HG03354 (cell line): ENCODE data around the gene KPNA2.
A peak's percentile ranks its signal among the peaks of the same experiment; 100 is the strongest.
"Not testable (repeated sequence)": the region's sequence is repeated elsewhere in the genome, so short reads cannot be mapped to it uniquely, and the experiment has no call there.

Experiments
- ATAC-seq: cut with Tn5 transposase; IDR thresholded peaks from one replicate; pipeline ENCODE4 v1.9.1; 2021; ENCODE audit warnings: mild to moderate bottlenecking; ENCODE audit not compliant: unreplicated experiment, poor library complexity, severe bottlenecking

KPNA2 gene

DNA sequence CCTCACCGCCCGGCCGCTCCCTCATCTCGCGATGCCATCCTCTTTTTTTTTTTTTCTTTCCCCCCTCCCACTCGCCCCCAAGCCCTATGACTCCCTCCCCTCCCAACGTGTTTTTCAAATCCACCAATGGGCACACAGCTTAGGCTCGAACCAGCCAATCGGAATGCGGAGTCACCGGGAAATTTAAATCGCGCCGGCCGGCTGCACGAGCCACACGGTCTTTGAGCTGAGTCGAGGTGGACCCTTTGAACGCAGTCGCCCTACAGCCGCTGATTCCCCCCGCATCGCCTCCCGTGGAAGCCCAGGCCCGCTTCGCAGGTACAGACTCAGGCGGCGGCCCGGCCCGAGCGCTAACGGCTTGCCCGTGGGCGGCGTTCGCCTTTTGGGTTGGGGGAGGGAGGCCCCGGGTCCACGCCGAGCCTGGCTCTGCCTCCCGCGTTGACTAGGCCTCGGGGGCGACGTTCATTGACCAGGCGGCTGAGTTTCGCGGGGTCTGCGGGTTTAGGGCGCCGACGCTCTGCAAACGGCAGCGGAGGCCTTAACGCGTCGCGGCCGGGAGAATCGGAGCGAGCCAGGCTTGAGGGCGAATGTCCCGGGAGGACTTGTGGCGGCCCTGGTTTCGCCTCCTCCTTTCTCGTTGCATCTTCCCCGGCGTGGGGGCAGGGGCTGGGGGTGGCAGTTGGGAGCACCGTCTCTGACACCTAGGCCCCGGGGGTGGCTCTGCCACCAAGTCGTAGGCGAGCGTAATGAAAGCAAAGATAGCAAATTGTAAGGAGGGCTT is at the start of gene KPNA2:
Gene KPNA2, plus strand, starts transcription at position 213 of the 781 bp plus-strand sequence. CDS start 1,398 bp downstream, outside the sequence.
- ATAC-seq: peak; percentile 95

DNA sequence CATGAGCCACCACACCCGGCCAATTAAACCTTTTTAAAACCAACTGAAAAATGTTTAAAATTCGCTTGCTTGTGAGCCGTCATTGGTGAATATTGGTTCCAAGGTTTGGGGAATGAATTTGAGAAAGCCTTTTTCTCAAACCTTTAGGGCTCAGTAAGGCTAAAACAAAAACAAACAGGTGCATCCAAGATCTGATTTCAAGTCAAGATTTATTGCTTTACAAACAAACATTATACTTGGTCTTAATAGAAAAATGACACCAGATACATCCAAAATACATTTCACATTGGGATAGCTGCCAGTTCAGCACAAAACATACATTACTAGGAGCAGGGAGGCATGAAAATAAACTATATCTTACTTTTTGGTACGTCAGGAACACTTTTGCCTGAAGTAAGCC is 44.6 kb upstream of the KPNA2 start:
- ATAC-seq: no peak

DNA sequence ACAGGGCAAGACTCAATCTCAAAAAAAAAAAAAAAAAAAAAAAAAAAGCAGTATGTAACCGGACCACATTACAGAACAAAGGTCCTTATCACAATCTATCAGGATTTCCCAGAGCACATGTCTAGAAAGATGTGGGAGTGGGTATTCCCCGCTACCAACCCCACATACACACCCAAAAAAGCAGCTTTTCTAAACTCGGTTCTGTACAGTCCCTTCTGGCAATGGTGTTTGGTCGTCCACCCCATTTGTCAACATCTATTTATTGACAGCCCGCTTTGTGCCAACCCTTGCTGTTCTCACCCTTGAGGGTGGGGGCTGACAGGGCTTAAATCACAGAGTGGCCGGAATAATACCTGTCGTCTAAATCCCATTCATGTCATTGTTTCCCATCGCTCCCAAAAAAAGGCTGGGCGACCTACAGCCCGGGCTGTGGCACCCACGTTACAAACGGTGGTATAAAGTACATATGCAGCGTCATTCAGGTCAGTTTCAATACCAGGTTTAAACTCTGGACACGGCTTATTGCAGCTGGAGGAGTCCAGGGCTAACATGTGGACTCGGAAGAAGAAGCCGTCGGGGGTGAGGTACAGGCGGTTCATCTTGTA is 42.9 kb upstream of the KPNA2 start:
- peak; percentile 3 for ATAC-seq

DNA sequence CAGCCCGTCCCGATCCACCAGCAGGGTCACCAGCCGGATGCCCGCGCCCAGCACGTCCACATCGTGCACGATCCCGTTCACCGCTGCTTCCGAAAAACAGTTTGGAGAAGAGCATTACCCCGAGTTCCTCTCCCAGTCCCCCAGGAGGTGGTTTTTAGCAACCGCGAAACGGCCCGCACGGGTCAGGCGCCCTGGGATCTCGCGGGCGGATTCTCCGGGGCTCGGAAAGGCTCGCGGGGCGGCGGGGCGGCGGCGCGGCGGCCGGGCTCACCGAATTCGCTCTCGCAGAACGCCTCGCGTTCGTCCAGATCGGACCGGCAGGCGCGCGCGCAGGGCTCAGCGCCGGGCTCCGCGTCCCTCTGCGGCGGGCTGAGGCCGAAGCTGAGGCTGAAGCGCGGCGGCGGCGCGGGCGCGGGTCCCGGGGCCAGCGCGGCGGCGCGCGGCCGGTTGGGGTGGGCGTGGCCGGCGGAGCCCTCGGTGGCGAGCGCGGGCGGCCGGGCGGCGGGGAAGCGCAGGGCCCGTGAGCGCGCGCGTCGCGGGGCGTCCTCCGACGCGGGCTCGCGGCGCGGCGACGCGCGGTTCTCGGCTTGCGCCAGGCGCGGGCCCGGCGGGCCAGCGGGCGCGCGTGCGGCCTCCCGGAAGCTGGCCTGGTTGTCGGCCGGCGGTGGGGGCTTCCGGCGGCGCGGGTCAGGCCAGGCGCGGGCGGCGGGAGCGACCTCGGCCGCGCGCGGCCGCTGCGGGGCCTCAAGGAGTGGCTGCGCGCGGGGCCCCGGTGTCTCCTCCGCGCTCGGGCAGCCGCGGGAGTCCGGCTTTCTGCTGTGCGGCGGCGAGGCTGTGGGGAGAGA is 42.2 kb upstream of the KPNA2 start:
- ATAC-seq: peak; percentile 80

DNA sequence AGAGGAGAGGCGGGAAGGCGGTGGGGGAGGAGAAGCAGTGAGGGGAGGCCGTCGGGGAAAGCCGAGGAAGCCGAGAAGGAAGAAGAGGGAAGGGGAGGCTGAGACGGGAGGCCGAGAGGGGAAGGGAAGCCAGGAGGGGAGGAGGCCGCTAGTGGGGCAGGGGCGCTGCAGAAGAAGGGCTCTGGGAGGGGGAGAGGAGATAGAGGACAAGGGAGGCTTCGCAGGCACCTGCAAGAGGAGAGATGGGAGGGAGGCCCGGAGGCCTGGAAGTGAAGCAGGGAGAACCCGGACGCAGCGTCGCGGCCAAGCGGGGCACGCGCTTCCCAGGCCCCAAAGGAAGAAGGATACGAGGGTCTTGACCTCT is 41.6 kb upstream of the KPNA2 start:
- no peak for ATAC-seq

DNA sequence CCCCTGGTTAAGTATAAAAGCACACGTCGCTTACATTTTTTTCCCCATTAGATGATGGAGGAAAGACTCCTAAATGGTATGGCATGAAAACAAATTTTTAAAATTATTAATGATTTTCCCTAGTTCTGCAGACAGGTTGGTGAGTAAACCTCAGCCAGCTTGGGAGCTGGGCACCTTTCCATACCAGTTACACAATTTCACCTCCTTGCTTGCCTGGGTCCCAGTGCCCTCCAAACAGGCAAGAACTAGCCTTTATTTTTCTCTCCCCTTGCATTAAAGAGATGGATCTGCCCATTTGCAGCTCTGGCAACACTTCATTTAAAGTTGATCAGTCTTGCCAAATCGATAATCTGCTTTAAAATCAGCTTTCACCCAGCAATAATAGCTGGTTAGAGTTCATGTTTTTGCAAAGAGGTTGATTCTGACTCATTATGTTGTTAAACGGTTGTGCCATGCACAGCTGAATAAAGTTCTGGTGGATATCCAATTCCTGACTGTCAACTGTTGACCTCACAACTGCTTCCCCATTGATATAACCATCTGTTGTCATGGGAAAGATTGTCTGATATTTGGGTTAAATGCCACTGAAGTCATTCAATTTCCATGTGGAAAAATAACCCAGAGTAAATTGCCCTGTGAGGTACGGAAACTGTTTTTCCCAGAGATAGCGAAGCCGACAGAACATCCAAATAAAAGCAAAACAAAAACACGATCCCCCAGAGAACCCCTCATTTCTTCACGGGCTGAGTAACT is 40.5 kb upstream of the KPNA2 start:
- ATAC-seq: no peak

DNA sequence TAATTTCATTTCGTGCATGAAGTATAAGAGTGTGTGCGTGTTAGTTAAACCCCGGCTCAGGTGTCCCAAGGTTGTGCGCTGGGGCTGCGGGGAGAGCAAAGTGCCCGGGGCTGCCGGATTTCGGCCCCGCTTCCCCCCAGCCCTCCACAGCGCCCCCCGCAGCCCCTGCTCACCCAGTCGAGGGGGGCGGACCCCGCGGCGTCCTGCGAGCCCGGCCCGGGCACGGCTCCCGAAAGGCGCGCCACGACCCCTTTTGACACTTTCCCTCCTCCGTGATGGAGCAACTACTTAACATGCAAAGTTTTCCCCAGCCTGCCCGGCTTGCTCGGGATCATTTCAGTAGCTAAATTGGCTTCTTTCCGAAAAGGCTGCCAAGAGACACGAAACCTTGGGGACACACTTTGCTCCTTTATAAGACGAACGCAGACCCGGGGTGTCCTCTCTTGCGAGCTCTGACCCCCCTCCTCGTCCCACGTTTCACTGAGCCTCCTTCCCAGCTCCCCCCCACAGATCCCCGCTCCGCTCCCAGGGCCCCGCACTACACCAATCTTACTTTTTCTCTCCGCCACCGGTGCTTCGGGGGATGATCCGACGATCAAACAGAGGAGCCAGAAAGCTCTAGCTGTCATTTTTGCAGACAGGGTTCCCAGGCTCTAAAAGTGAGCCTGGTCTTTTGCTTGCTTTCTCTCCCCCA is 39.8 kb upstream of the KPNA2 start:
- no peak for ATAC-seq

DNA sequence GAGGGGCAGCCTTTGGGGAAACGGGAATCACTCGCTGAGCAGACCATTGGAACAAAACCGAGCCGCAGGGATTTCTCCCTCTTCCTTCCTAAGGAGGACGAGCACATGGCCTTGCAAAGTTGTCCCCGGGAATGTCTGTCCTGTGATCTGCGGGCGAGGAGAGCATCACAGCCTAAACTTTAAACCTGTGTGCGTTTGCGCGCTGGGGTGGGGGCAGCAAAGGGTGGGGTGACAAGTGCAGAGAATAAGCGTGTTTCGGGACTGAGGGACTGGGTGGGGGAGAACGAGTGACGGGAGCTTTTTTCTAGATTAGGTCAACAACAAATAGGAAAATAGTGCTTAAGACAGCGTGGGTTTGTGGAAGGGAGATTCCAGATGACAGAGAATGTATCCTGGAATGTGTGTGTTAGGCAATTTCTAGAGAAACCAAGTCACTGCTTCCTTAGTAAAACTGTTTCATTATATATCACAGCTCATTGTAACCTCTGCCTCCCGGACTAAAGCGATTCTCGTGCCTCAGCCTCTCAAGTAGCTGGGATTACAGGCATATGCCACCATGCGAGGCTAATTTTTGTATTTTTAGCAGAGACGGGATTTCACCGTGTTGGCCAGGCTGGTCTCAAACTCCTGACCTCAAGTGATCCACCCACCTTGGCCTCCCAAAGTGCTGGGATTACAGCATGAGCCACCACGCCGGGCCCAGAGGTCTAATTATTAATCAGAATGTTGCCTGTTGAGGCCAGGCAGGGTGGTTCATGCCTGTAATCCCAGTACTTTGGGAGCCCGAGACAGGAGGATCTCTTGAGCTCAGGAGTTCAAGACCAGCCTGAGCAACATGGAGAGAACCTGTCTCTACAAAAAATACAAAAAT is 39.0 kb upstream of the KPNA2 start, which contains the start of gene C17orf58:
Gene C17orf58, minus strand, starts transcription at position 169 of the 871 bp plus-strand sequence. CDS start 271 bp downstream, outside the sequence.
- not testable (repeated sequence) for ATAC-seq

DNA sequence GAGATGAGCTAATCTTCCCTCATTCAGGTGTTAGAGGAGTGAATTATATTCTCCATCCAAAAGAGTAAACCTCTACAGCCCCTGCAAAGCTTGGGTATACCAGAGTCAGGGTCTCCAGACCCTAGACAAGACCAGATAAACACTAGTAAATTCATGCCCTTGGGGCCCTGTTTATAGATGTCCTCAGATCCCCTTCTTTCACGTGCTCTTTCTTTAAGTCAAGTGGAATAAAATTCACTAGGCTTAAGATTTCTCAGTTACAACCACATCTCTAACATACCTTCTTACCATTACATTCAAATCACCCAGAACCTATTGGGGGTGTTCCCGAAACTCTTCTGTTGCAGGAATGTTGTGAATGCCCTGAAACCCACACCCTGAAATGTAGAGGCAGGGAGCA is 37.1 kb upstream of the KPNA2 start:
- no peak for ATAC-seq

DNA sequence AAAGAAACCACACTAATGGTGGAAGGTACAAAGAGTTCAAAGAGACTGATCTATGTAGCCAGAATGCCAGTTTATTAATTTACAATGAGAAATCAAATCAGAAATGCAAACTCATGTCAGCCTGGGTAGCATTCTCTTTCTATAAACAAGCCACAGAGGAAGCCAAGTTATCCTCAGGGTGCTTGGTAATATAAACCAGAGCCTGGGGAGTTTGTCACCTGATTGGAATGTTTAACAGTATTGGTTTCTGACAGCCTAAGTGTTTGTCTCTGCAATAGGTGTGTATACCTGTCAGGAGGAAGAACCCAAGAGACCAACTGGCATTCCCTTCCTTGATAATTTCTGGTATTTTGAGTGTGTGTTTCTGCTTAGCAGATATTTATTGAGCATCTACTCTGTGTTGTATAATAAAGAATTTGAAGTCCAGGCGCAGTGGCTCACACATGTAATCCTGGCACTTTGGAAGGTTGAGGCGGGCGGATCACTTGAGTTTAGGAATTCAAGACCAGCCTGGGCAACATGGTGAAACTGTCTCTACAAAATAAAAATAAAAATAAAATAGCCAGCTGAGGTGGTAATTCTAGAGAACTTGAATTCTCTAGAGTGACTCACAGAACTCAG is 36.1 kb upstream of the KPNA2 start:
- no peak for ATAC-seq

DNA sequence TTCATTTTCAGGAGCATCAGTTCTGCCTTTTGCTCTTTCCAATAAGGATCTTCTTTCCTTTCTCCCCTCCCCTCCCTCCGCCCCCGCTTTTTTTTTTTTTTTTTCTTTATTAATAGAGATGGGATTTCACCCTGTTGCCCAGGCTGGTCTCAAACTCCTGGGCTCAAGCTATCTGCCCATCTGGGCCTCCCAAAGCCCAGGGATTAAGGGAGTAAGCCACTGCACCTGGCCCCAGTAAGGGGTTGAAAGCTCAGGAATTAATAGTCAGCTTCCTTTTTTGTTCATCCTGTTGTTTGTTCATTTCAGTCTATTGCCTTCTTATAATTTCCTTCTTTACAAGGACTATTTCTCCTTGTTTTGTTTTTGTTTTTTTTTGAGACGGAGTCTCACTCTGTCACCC is 31.3 kb upstream of the KPNA2 start:
- no peak for ATAC-seq

DNA sequence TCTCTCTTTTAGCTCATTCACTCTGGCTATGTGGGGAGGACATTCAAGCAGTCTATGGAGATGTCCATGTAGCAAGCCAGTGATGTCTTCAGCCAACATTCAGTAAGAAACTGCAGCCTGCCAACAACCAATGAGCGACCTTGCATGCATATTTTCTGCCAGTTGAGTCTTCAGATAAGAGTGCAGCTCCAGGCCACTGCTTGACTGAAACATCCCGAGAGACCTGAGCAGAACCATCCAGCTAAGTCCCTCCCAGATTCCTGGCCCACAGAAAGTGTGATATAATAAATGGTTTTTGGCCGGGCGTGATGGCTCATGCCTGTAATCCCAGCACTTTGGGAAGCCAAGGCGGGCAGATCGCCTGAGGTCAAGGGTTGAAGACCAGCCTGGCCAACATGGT is 28.7 kb upstream of the KPNA2 start:
- no peak for ATAC-seq

DNA sequence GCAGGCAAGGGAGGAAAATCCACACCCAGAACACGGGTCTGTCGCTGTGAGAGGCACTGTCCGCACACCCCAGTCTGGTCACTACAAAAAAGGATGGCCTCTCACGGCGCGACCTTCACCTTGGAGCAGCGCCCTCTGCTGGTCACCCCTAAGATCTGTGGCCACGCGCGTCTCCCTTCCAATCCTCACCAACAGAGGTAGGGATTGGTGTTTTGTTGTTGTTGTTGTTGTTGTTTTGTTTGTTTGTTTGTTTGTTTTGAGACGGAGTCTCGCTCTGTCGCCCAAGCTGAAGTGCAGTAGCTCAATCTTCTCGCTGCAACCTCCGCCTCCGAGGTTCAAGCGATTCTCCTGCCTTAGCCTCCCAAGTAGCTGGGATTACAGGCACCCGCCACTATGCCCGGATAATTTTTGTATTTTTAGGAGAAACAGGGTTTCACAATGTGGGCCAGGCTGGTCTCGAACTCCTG is 24.3 kb upstream of the KPNA2 start:
- peak; percentile 71 for ATAC-seq

DNA sequence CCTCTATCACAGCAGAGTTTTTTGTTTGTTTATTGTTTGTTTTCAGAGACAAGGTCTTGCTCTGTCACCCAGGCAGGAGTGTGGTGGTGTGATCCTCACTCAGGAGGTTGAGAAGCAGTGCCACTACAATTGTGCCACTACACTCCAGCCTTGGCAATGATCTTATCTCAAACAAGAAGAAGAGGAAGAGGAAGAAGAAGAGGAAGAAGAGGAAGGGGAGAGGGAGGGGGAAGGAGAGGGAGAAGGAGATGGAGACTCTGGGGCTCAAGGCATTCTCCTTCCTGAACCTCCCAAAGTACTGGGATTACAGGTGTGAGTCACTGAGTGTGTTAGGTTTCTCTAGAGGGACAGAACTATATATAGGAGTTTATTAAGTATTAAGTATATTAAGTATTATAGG is 22.1 kb upstream of the KPNA2 start:
- no peak for ATAC-seq

DNA sequence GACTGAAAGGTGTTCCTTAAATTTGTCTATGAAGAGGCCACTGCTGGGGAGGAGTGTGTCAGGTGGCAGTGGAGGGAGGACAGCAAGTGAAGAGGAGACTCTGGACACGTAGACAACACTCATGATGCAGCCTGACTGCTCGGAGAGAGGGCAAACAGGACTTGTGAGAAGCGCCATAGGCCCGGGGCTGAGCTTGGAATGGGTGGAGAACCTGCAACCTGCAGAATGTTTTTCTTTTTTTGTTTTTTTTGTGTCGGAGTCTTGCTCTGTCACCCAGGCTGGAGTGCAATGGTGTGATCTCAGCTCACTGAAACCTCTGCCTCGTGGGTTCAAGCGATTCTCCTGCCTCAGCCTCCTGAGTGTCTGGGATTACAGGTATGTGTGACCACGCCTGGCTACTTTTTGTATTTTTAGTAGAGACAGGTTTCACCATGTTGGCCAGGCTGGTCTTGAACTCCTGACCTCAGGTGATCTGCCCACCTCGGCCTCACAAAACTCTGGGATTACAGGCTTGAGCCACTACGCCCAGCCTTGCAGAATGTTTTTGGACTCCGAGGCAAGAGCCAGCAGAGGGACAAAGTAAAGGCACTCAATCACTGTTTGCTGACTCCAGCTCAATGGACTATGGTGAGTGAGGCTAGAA is 20.3 kb upstream of the KPNA2 start:
- no peak for ATAC-seq

DNA sequence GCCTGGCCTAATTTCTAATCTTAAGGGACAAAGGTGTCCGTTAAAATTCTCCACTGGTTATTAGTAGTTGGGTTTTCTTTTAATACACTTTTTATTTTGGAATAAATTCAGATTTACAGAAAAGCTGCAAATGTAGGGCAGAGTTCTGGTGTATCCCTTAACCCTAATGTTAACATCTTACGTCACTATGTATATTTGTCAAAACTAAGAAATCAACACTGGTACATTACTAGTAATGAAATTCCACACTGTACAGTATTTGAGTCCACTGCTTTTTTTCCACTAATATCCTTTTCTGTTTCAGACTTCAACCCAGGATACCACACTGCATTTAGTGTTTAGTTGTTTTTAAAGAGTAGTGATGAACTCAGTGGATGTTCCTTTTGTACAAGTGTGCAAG is 18.7 kb upstream of the KPNA2 start:
- no peak for ATAC-seq

DNA sequence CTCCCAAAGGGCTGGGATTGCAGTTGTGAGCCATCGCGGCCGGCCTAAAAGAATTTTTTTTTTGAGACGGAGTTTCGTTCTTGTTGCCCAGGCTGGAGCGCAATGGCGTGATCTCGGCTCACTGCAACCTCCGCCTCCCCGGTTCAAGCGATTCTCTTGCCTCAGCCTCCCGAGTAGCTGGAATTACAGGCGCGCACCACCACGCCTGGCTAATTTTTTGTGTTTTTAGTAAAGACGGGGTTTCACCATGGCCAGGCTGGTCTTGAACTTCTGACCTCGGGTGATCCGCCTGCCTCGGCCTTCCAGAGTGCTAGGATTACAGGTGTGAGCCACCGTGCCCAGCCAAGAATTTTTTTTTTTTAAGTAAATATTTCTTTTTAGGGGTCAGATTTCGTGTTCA is 17.0 kb upstream of the KPNA2 start:
- not testable (repeated sequence) for ATAC-seq

DNA sequence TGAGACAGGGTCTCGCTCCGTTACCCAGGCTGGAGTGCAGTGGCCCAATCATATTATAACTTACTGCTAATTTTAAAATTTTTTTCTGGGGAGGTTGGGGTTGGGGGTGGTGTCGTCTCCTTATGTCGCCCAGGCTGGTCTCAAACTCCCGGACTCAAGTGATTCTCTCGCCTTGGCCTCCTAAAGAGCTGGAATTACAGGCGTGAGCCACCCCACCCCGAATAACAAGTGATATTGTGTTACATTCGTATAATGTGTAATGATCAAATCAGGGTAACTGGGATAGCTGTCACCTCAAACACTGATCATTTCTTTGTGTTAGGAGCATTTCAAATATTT is 16.2 kb upstream of the KPNA2 start:
- ATAC-seq: no peak
